GM23248 (cell line): ENCODE measurements around the gene ZFP62.

Source experiments
- EZH2 ChIP-seq: fragments of 200-600 bp; sonication (generic); IDR thresholded peaks from 2 replicates; pipeline ENCODE4 v1.6.1; 2018; ENCODE audit warnings: antibody characterized with exemption, mild to moderate bottlenecking; ENCODE audit not compliant: insufficient read depth, poor library complexity, severe bottlenecking
- EZH2phosphoT487 ChIP-seq: fragments of 200-600 bp; sonication (generic); IDR thresholded peaks from 2 replicates; pipeline ENCODE4 v1.6.1; 2018; ENCODE audit warnings: antibody characterized with exemption, moderate library complexity, mild to moderate bottlenecking, low read depth; ENCODE audit not compliant: insufficient read depth

GRCh38 chr5:180804129-180804618 lies 56.9 kb downstream of the ZFP62 start:
- no peak for TF ChIP-seq EZH2
- no peak for TF ChIP-seq EZH2phosphoT487
